Natural killer cell (primary cell): ENCODE data around the gene SNX24. TPM values are rescaled to one million over a fixed set of nuclear protein-coding genes. Genes with fewer than 3 reads are reported as not detected.

ENCODE experiments used
- ATAC-seq, 3 donors: fragments of 150-1000 bp in 2 of 3; fragments of 200-7000 bp in 1 of 3; cut with Tn5 transposase; 1 replicate in 1 of 3; 2 replicates in 2 of 3; pipeline ENCODE4 v1.10.0; 2021; ENCODE audit warnings: mild to moderate bottlenecking in 2 of 3, moderate library complexity in 2 of 3
- DNase-seq, 2 donors: peaks; one replicate each; pipeline versions ENCODE4 v3.0.0 to v3.0.0-alpha.2; 2013 to 2021; ENCODE audit warnings: mixed read lengths in 1 of 2
- H3K27ac ChIP-seq: one replicate; pipeline ENCODE4 v1.5.1; 2013; ENCODE audit warnings: mild to moderate bottlenecking, low read length
- H3K27me3 ChIP-seq: one replicate; pipeline ENCODE4 v1.6.1; 2013; ENCODE audit warnings: low read length; ENCODE audit not compliant: control insufficient read depth, insufficient read depth
- H3K36me3 ChIP-seq: one replicate; pipeline ENCODE4 v1.6.1; 2013; ENCODE audit warnings: low read length; ENCODE audit not compliant: control insufficient read depth, insufficient read depth
- H3K4me1 ChIP-seq: one replicate; pipeline ENCODE4 v1.6.1; 2013; ENCODE audit warnings: low read length; ENCODE audit not compliant: control insufficient read depth, insufficient read depth
- H3K4me3 ChIP-seq: one replicate; pipeline ENCODE4 v1.5.1; 2013; ENCODE audit warnings: low read length
- H3K9me3 ChIP-seq: one replicate; pipeline ENCODE4 v1.6.1; 2013; ENCODE audit warnings: low read length; ENCODE audit not compliant: control insufficient read depth, insufficient read depth
- H3K27ac Mint-ChIP-seq, 2 donors: one replicate each; pipeline ENCODE4 v1.8.0; 2022; ENCODE audit warnings: mild to moderate bottlenecking in 2 of 2, mixed read lengths in 2 of 2, moderate library complexity in 1 of 2
- H3K27me3 Mint-ChIP-seq, 2 donors: one replicate each; pipeline ENCODE4 v1.8.0; 2022; ENCODE audit warnings: low read depth in 2 of 2, mixed read lengths in 2 of 2
- H3K36me3 Mint-ChIP-seq: one replicate; pipeline ENCODE4 v1.8.0; 2022; ENCODE audit warnings: mixed read lengths
- H3K4me1 Mint-ChIP-seq, 2 donors: one replicate each; pipeline ENCODE4 v1.8.0; 2022; ENCODE audit warnings: mixed read lengths in 2 of 2
- H3K4me3 Mint-ChIP-seq: one replicate; pipeline ENCODE4 v1.8.0; 2022; ENCODE audit warnings: mild to moderate bottlenecking, moderate library complexity, mixed read lengths
- H3K9me3 Mint-ChIP-seq, 2 donors: one replicate each; pipeline ENCODE4 v1.8.0; 2022; ENCODE audit warnings: mixed read lengths in 2 of 2
- CTCF ChIP-seq: fragments of 200-600 bp; IDR thresholded peaks from one replicate; pipeline ENCODE4 v1.8.0; 2022; ENCODE audit warnings: antibody characterized with exemption
- WGBS: methylation state at CpG from one replicate; pipeline ENCODE4 v1.1.7; 2013; ENCODE audit warnings: missing lambda C conversion rate; ENCODE audit not compliant: insufficient coverage; 5-methylcytosine and 5-hydroxymethylcytosine counted together
- intact Hi-C: fragments of 100-400 bp; cut with micrococcal nuclease; formaldehyde crosslinking; loops from one replicate; pipeline ENCODE4 v1.14.2; 2022
- total RNA-seq, 4 donors: library from RNA; stranded (reverse); fragments of 120-200 nt in 1 of 4; gene quantifications; one replicate each; pipeline versions ENCODE4 v1.2.3 to v1.2.4, GENCODE V29; 2013 to 2022

Gene SNX24
- total RNA-seq, 3 donors from 2014 or later (not counting 1 experiment from before 2014, with no cell fraction given) = 3.6 to 5.2 (median 3.7) TPM

- no peaks in the 10 kb centered on the region for H3K9me3 ChIP-seq
- Mint-ChIP-seq H3K27me3 (no peaks in the 10 kb centered on the region), H3K27ac (no peak overlapping the region), H3K9me3 (no peaks in the 10 kb centered on the region), H3K4me3 (no peak overlapping the region), H3K4me1 (peaks cover 0 to 6% of the 10 kb centered on the region in 2 donors), H3K36me3 (no peaks in the 10 kb centered on the region)
- no peak for ATAC-seq
- WGBS = 70% methylated on average over 2 of the region's 2 CpGs
- intact Hi-C loops = no loop called here
- H3K27ac ChIP-seq = no peak overlapping the region
- no peaks in the 10 kb centered on the region for H3K36me3 ChIP-seq
- no peak for DNase-seq
- H3K4me3 ChIP-seq = no peak overlapping the region
- TF ChIP-seq CTCF = no peak
- no peaks in the 10 kb centered on the region for H3K4me1 ChIP-seq
- no peaks in the 10 kb centered on the region for H3K27me3 ChIP-seq
These were observed 140.7 kb downstream of the SNX24 start for GRCh38 chr5:122985954-122986721.

- Histone ChIP-seq H3K4me3 (no peak overlapping the region), H3K36me3 (no peaks in the 10 kb centered on the region), H3K9me3 (no peaks in the 10 kb centered on the region), H3K27me3 (no peaks in the 10 kb centered on the region), H3K4me1 (no peaks in the 10 kb centered on the region), H3K27ac (no peak overlapping the region)
- TF ChIP-seq CTCF = no peak
- 89% methylated on average over 3 of the region's 3 CpGs for WGBS
- H3K4me3 Mint-ChIP-seq = no peak overlapping the region
- H3K4me1 Mint-ChIP-seq = no peaks in the 10 kb centered on the region
- H3K27me3 Mint-ChIP-seq = no peaks in the 10 kb centered on the region
- ATAC-seq = no peak
- no peaks in the 10 kb centered on the region for H3K9me3 Mint-ChIP-seq
- intact Hi-C loops = no loop called here
- H3K36me3 Mint-ChIP-seq = no peaks in the 10 kb centered on the region
- DNase-seq = no peak
- no peak overlapping the region for H3K27ac Mint-ChIP-seq
These were observed 150.7 kb downstream of the SNX24 start for GRCh38 chr5:122996091-122996490.

GRCh38 chr5:122997294-122997693 lies 151.9 kb downstream of the SNX24 start:
- no peaks in the 10 kb centered on the region for H3K36me3 ChIP-seq
- Mint-ChIP-seq H3K9me3 (no peaks in the 10 kb centered on the region), H3K27ac (no peak overlapping the region), H3K4me1 (no peaks in the 10 kb centered on the region), H3K27me3 (no peaks in the 10 kb centered on the region), H3K4me3 (no peak overlapping the region), H3K36me3 (no peaks in the 10 kb centered on the region)
- H3K27ac ChIP-seq = no peak overlapping the region
- no peaks in the 10 kb centered on the region for H3K9me3 ChIP-seq
- DNase-seq (no peak), ATAC-seq (no peak)
- H3K27me3 ChIP-seq = no peaks in the 10 kb centered on the region
- intact Hi-C loops = no loop called here
- 74% methylated on average over 5 of the region's 7 CpGs for WGBS
- no peaks in the 10 kb centered on the region for H3K4me1 ChIP-seq
- no peak overlapping the region for H3K4me3 ChIP-seq
- no peak for TF ChIP-seq CTCF
